Heart left ventricle (tissue), 16 donors: ENCODE measurements around the gene ZIC2. TPM values are rescaled to one million over a fixed set of nuclear protein-coding genes. Genes with fewer than 3 reads are reported as not detected.

Experiments used
- ATAC-seq, 4 donors: fragments of 200-7000 bp; cut with Tn5 transposase; one replicate each; pipeline ENCODE4 v1.9.1; 2020 to 2022; ENCODE audit warnings: moderate library complexity in 4 of 4, mild to moderate bottlenecking in 3 of 4, moderate number of reproducible peaks in 1 of 4
- DNase-seq, 5 donors: peaks; one replicate each; pipeline ENCODE4 v3.0.0-alpha.2; 2020
- H3K27ac ChIP-seq, 12 donors: fragments of 200-600 bp; sonication (generic) in 4 of 12; one replicate each; pipeline versions ENCODE4 v1.5.0 to v1.8.0; 2016 to 2022; ENCODE audit warnings: mild to moderate bottlenecking in 2 of 12
- H3K27me3 ChIP-seq, 9 donors: fragments of 200-600 bp; sonication (generic) in 2 of 9; one replicate each; pipeline versions ENCODE4 v1.5.1 to v1.8.0; 2016 to 2022; ENCODE audit warnings: mild to moderate bottlenecking in 3 of 9
- H3K36me3 ChIP-seq, 9 donors: fragments of 200-600 bp; sonication (generic) in 2 of 9; one replicate each; pipeline versions ENCODE4 v1.5.0 to v1.8.0; 2018 to 2022; ENCODE audit warnings: mild to moderate bottlenecking in 2 of 9
- H3K4me1 ChIP-seq, 12 donors: fragments of 200-600 bp; sonication (generic) in 4 of 12; one replicate each; pipeline versions ENCODE4 v1.5.0 to v1.8.0; 2016 to 2022; ENCODE audit warnings: mild to moderate bottlenecking in 3 of 12
- H3K4me3 ChIP-seq, 12 donors: fragments of 200-600 bp; sonication (generic) in 4 of 12; one replicate each; pipeline versions ENCODE4 v1.5.0 to v1.8.0; 2017 to 2022; ENCODE audit warnings: mild to moderate bottlenecking in 9 of 12, moderate library complexity in 4 of 12
- H3K9me3 ChIP-seq, 12 donors: fragments of 200-600 bp; sonication (generic) in 4 of 12; one replicate each; pipeline versions ENCODE4 v1.5.0 to v1.8.0; 2016 to 2022; ENCODE audit warnings: mild to moderate bottlenecking in 1 of 12
- CTCF ChIP-seq, 12 donors: fragments of 200-600 bp; sonication (generic) in 4 of 12; IDR thresholded peaks; one replicate each; pipeline versions ENCODE4 v1.5.0 to v1.8.0; 2018 to 2022; ENCODE audit warnings: antibody characterized with exemption in 12 of 12, mild to moderate bottlenecking in 5 of 12
- POLR2A ChIP-seq, 2 donors: fragments of 450-650 bp; IDR thresholded peaks; one replicate each; pipeline ENCODE4 v1.6.1; 2017; ENCODE audit warnings: antibody characterized with exemption in 2 of 2, mild to moderate bottlenecking in 2 of 2, moderate library complexity in 2 of 2
- WGBS, 4 donors: extraction: QIAGEN DNeasy Blood & Tissue Kit in 2 of 4; methylation state at CpG; one replicate each; pipeline versions ENCODE4 v1.1.5 to v1.1.7; 2013 to 2018; 5-methylcytosine and 5-hydroxymethylcytosine counted together
- intact Hi-C, 10 donors: fragments of 100-400 bp; cut with DNase I; formaldehyde crosslinking; loops; one replicate each; pipeline versions ENCODE4 v1.11.1 to v1.14.2; 2022
- polyA plus RNA-seq, 2 donors: library from polyadenylated mRNA; stranded (reverse); fragments of 200-250 nt; gene quantifications; one replicate each; pipeline ENCODE4 v1.2.3, GENCODE V29; 2013
- total RNA-seq, 9 donors: library from RNA; depleted of rRNA in 2 of 9; stranded (reverse); fragments of >200 nt in 2 of 9; fragmentation: NEBNext Ultra II Directional in 3 of 9; extraction: Animal tissue kit (Norgen Biotek cat#: 25700) in 3 of 9; gene quantifications; one replicate each; pipeline versions ENCODE4 v1.1.0 to v1.2.4, GENCODE V29; 2016 to 2023
- donor health status: ischemic (EF 13 %, LVEDD 7.1; RV severe dilation, severe dysfunction).
- donor health status: healthy with polysubstance abuse.
- donor health status: DM: no; HTN: yes; CAD: no.
- donor health status: DM: no; HTN: no; CAD: no.
- donor health status: ischemic (EF 25% LVEDD 6.9; RV normal size, moderate dysfunction).
- donor health status: ischemic (EF 25% LVEDD 5.7; RV mildly dilated, moderate dysfunction).
- donor health status: healthy.
- donor health status: DM: yes; HTN: yes; CAD: no.
- donor health status: ischemic (EF 35%, LVEDD 5.7; RV mildly dilated, moderate dysfunction).
- donor health status: nonischemic (EF 11% LVEDD 7.7; RV severe dilation, severe dysfunction).
- donor health status: DM: yes; HTN: yes; CAD: no.
- donor health status: PGD.
- donor health status: ischemic (EF 29% LVEDD 5.4; RV normal size, mild dysfunction).
- donor health status: nonischemic (EF 23%, LVEDD 6.1; RV moderate dilation, normal function).

ZIC2 gene
- total and polyA plus RNA-seq, 11 donors: not detected

- DNase-seq (no peak), ATAC-seq (no peak)
- Histone ChIP-seq H3K4me1 (peaks cover 7 to 24% (median 16%) of the 10 kb centered on the region in 12 donors), H3K27me3 (peaks cover 38 to 95% (median 62%) of the 10 kb centered on the region in 9 donors), H3K4me3 (no peak overlapping the region), H3K27ac (no peak overlapping the region), H3K9me3 (no peaks in the 10 kb centered on the region), H3K36me3 (no peaks in the 10 kb centered on the region)
- 72 to 79% (median 78%) methylated on average over 14 of the region's 14 CpGs for WGBS, 4 donors
- intact Hi-C loops: no loop called here
- TF ChIP-seq CTCF (IDR thresholded peaks at IDR 0.05) (no peak), POLR2A (IDR thresholded peaks at IDR 0.05) (no peak)
These were observed 28.3 kb upstream of the ZIC2 start for GRCh38 chr13:99953138-99953755.

- H3K27me3 ChIP-seq: peaks cover 49 to 97% (median 77%) of the 10 kb centered on the region in 9 donors
These were observed 26.4 kb upstream of the ZIC2 start for GRCh38 chr13:99955107-99955746.

GRCh38 chr13:99955747-99956472 lies 25.7 kb upstream of the ZIC2 start:
- H3K4me3 ChIP-seq: peak overlapping the region in 11 of 12 donors; percentile 6 to 36 (median 18)
- no peaks in the 10 kb centered on the region for H3K36me3 ChIP-seq
- intact Hi-C loops: no loop called here
- peaks cover 52 to 98% (median 80%) of the 10 kb centered on the region in 9 donors for H3K27me3 ChIP-seq
- no peaks in the 10 kb centered on the region for H3K9me3 ChIP-seq
- DNase-seq (no peak), ATAC-seq (peak in 2 of 4 donors; percentile 26 to 44)
- peaks cover 7 to 42% (median 27%) of the 10 kb centered on the region in 12 donors for H3K4me1 ChIP-seq
- TF ChIP-seq CTCF (IDR thresholded peaks at IDR 0.05) (no peak), POLR2A (IDR thresholded peaks at IDR 0.05) (no peak)
- 2 to 3% (median 3%) methylated on average over 39 to 57 of the region's 57 CpGs for WGBS, 4 donors
- H3K27ac ChIP-seq: no peak overlapping the region

More at GRCh38 chr13:99955107-99955746, 26.4 kb upstream of the ZIC2 start:
- no peaks in the 10 kb centered on the region for H3K36me3 ChIP-seq
- H3K9me3 ChIP-seq: no peaks in the 10 kb centered on the region
- TF ChIP-seq CTCF (IDR thresholded peaks at IDR 0.05) (no peak), POLR2A (IDR thresholded peaks at IDR 0.05) (no peak)
- WGBS, 4 donors: 43 to 58% (median 52%) methylated on average over 13 to 21 of the region's 21 CpGs
- H3K27ac ChIP-seq: no peak overlapping the region
- peak overlapping the region in 2 of 12 donors; percentile 28 to 34 for H3K4me3 ChIP-seq
- intact Hi-C loops: no loop called here
- H3K4me1 ChIP-seq: peaks cover 7 to 42% (median 26%) of the 10 kb centered on the region in 12 donors
- ATAC-seq (peak in 1 of 4 donors; percentile 24), DNase-seq (no peak)
